NCI-H2227 (cell line): Measurements from ENCODE around the gene NDUFB6.
"Not testable (repeated sequence)": the region's sequence is repeated elsewhere in the genome, so short reads cannot be mapped to it uniquely, and the experiment has no call there.

Experiments
- DNase-seq: peaks from one replicate; lab custom pipeline; 2025; ENCODE audit not compliant: unreplicated experiment; lab: John Stamatoyannopoulos, UW

NDUFB6 gene

GRCh38 chr9:32571969-32572899 lies 725 bp downstream of the NDUFB6 start:
- peak; percentile 64 for DNase-seq

DNA sequence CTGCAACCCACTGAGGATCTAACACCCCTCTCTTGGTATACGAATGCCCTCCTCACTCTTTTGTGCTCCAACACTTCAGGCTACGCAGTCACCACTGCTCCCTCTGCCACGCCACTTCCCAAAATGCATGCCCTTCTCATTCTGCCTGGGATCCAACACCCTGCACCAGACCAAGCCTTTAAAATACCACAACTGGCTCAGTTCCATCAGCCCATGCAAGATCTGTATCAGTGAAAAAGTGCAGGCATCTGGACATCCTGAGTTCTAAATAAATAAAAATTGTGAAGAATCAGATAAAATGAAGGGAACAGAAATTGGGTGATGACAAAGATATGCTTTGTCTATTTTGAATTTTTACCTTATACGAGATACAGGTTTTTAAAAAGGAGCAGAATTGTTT lies 2.7 kb downstream of the NDUFB6 start:
- DNase-seq = no peak

GRCh38 chr9:32566770-32567169 lies 6.2 kb downstream of the NDUFB6 start:
- no peak for DNase-seq

GRCh38 chr9:32565967-32566366 lies 7.0 kb downstream of the NDUFB6 start:
- no peak for DNase-seq

DNA sequence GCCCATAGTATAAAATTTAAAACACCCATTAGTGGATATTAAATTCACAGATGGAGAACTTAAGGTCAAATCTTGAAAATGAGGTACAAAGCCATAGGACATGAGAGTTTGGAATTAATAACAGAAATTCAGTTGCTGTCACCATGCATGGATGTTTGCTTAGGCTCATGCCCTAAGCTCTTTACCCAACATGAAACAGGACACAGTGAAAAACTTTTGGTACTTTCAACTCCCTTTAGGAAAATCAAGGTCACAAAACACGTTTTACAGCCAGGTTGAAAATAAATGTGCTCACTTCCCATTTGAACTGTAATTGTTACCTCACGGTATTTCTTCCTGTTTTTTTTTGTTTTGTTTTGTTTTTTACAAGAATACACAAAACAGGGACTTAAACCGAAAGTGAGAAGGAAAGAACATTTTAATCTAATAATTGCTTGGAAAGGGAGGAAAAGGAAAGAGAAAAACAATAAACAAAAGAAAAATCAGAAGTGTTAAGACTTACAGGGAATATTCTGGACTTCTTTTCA lies 14.5 kb downstream of the NDUFB6 start:
- no peak for DNase-seq

DNA sequence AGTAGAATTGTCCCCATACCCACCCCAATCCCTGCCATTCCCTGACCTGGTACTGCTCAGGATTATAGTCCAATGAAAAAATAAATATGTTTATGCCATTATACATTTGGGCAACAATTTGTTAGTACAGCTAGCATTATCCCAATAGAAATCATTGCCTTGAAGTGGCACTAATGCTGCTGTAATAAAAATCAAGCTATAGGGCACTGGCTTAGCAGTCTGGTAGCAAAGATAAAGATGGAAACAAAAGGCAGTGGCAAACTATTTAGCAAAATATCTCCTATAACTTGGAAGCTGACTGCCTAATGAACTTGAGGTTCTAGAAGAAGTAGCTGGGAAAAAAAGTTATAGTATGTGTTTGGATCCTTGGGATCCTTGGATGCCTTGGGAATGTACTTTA lies 18.4 kb downstream of the NDUFB6 start:
- no peak for DNase-seq

- DNase-seq = no peak
Measured at GRCh38 chr9:32554107-32554506, 18.9 kb downstream of the NDUFB6 start.

DNA sequence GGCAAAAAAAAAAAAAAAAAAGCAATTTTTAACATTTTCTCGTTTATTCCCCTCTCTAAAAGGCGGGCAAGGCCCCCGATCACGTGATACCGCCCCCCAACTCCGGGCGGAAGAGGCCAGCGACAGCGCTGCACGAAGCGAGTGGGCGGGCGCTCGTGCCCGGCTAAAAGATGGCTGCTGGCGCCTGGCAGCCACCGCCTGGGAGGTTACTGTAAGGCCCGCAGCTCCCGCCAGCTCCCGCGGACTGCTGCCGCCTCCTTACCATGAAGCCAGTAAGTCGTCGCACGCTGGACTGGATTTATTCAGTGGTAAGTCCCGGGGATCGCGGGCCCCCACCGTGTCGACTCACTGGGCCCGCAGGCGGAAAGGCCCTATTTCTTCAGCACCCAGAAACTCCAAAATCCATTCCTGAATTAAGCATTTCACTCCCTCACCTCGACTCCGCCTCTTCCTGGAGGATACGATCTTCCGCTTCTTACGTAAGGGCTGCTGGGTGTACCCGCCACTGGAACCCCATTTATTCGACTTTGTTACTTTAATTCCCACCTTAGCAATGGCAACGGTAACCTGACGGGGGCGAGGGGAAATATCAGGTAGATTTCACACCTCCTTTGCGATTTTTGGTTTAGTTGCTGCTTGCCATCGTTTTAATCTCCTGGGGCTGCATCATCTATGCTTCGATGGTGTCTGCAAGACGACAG lies 20.6 kb downstream of the NDUFB6 start, which contains the start of the genes SMIM27 and TOPORS:
SMIM27 (plus strand) TSS at position 156 of the 701 bp plus-strand sequence; CDS start at position 264, 108 bp downstream.
TOPORS (minus strand) TSS at position 415 of the 701 bp plus-strand sequence; CDS start at position 265, 150 bp downstream.
- peak; percentile 91 for DNase-seq

DNA sequence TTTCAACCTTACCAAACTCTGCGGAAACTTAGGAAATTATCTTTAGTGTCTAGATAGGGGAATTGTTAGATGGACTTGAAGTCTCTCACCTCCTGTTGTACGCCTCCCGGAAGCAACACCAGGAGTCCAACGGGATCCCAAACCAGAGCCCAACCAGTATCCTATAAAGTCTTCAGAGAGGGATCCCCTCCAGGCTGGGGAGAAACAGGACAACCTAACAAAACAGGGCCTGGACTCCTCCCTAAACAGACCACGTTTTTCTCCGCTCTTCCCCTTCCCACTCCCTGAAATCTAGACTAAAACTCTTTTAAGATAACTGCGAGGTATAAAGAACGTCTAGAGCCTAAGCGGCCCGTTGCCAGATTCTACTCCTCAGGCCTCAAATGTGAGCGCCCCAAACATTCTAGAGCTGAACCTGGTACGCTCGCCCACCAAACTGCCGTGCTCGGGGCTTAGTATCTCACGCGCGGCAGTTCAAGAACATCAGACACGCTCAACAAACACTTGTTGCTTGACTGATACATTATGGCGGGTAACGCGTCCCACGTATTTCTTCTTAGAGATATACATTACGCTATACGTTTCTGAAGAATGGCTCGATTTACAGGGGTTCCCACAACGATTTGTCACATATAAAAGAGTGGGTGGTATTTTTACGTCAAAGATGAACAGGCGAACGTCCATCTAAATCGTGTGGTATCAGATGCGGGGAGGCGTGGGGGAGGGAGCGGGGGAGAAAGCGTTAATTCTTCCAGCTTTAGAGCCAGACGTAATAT lies 21.5 kb downstream of the NDUFB6 start:
- DNase-seq = peak; percentile 45

DNA sequence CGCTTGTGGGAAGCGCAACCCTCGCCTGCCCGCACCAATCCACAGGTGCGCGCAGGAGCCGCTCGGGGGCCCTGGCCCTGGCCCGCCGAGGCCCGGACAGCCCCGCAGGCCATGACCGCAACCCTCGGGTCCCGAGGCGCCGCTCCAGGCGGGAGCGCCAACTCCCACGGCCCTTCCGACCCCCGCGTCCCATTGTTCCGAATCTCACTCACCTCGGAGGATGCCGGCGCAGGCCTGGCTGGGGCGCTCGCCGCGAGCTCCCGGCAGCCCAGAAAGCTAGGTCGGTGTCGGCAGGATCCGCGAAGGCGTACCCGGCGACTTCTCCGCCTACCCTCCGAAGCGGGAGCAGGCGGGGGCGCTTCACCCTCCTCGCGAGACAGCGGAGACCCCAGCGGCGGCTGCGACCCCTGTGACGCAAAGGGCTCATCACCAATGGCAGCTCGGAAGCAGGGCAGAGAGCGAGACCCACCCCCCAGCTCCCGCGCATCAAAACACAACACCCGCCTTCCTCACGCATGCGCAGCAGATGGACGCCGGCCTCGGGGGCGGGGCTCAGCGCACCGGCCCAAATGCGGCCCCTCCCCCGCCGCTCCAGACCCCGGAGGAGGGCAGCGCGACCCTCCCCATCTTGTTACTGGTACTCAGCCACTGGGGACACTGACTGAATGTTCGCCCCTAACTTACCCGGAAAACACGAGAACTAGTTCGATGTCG lies 22.2 kb downstream of the NDUFB6 start:
- peak; percentile 95 for DNase-seq

DNA sequence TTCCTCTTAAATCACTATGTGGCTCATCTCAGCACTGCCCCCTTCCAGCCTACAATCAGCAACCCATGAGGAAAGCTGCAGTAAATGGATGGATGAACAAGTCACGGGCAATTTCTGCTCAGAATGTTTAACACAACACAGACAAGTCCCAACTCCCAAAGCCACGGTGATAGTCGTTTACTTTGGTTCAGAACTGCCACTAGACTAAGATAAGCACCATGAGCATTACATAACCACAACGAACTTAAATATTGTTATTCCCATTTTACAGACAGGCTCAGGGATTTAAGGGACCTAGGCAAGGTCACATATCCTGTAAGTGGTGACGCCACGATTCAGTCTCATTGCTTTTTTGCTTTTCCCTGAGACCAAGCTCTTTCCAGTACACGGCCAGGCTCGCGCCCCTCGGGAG lies 22.8 kb downstream of the NDUFB6 start:
- no peak for DNase-seq

GRCh38 chr9:32548213-32548612 lies 24.7 kb downstream of the NDUFB6 start:
- DNase-seq = not testable (repeated sequence)

DNA sequence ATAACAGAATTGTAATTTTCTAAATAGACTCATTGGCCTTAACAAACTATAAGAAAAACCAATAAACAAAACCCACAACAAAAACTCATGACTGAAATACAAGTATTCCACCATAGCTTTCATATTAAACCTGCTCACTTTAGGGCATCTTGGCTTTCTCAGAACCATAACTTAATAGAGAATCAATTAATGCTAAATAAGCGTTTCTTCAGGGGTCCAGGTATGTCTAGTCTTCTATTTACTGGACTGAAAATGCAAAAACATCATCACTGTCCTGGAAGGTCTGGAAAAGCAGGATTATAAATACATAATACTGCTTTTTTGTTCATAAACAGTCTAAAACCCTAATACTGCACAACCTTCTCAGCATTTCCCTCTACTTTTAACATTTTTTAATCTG lies 27.1 kb downstream of the NDUFB6 start:
- DNase-seq = no peak

DNA sequence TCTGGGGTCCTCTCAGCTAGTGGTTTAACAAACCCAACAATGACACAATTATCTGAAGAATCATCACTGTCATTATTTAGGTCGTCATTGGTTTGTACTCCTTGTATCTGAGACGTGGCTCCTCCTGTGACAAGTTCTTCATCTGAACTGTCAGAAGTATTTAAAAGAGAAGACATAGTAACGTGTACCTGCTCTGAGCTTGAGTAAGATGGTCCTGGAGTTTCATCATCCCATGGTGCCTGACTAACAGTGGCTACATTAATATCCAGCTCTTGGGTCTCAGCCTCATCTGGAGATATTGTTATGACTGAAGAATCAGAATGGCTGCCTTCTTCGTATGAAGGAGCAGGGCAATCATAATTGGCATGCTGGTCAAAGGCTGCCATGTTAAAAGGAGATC lies 29.9 kb downstream of the NDUFB6 start:
- DNase-seq = no peak

DNA sequence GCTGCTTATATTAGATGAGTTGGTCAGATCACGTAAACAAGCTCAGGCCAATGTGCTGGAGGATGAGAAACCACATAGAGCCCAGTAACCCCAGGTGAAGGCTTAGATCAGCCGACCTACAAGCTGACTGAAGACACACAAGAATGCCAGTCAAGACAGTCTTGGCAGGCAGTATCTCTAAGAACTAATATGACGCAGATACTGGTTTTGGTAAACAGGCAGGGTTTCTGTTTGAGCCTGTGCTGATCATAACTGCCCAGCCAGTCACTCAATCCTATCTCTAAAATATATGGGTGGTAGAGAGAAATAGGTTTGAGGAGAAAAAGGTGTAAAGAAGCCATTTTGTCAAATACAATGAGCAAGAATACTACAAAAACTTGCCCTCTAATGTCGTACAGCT lies 39.1 kb downstream of the NDUFB6 start:
- no peak for DNase-seq

- no peak for DNase-seq
Measured at GRCh38 chr9:32533336-32533735, 39.6 kb downstream of the NDUFB6 start.

DNA sequence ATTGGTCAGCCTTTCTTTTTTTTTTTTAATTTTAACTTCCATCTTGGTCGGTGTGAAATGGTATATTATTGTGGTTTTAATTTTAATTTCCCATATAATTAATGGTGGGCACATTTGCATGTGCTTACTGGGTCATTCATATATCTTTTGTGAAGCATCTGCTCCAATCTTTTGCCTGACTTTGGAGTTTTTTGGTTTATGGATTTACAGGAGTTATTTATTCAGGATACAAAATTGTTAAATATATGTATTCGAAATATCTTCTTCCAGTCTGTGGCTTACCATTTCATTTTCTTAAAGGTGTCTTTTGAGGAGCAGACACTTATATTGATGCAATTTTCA lies 46.3 kb downstream of the NDUFB6 start:
- DNase-seq = no peak

DNA sequence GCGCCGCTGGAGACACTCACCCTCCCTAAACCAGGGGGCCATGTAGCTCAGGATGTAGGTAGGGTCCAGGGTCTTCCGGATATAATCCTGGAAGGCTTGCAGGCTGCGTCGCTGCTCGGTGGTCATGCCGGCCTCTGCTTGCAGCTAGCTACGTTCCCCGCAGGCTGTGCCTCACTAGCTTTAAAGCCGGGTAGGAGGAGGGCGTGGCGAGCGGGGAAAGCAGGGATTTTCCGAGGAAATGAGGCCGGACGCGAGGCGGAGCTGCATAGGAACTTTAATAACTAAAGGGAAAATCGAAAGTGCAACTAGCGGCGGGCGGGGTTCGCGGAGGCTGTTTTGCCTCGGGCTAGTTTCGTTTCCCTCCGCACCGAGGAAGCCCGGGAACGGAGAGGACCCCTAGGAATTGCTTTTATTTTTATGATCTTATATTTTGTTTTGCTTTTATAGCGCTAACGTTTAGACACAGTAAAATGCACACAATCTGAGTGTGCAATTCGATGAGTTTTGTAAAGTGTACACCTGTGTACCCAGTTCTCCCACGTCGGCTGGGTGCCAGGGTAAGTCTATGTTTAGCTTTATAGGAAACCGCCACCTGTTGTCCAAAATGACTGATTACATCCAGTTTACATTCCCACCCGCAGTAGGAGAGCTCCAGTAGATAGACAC lies 46.8 kb downstream of the NDUFB6 start, which contains the start of gene RIGI:
RIGI (minus strand) TSS at position 156 of the 666 bp plus-strand sequence; CDS start at position 126, 30 bp downstream.
- DNase-seq = peak; percentile 83

- no peak for DNase-seq
Measured at GRCh38 chr9:32525709-32526030, 47.3 kb downstream of the NDUFB6 start.
